ENCODE data around the gene CAB39. TPM values are rescaled to one million over a fixed set of nuclear protein-coding genes. Genes with fewer than 3 reads are reported as not detected.

Gene CAB39
- total RNA-seq, 1 donor, result 53.2 TPM

- Histone ChIP-seq H3K9me3 (ENCODE audit: low read depth, low read length) (no peaks in the 10 kb centered on the region), H2AFZ (ENCODE audit: low read length) (peak overlapping the region; percentile 73), H3K27ac (ENCODE audit: low read depth, low read length) (peak overlapping the region; percentile 87), H3K4me3 (ENCODE audit: insufficient read depth, low read length) (peak overlapping the region; percentile 97), H3K79me2 (ENCODE audit: insufficient read depth, low read length) (peaks cover 59% of the 10 kb centered on the region), H3K27me3 (ENCODE audit: insufficient read depth, low read length) (no peaks in the 10 kb centered on the region), H3K4me2 (ENCODE audit: insufficient read depth, low read length) (peak overlapping the region; percentile 73), H3K36me3 (ENCODE audit: insufficient read depth, low read length) (no peaks in the 10 kb centered on the region), H3K4me1 (ENCODE audit: insufficient read depth, low read length) (peaks cover 21% of the 10 kb centered on the region), H4K20me1 (ENCODE audit: insufficient read depth, low read length) (peaks cover 46% of the 10 kb centered on the region)
- no peak for TF ChIP-seq CTCF (IDR thresholded peaks at IDR 0.05; ENCODE audit: extremely low read depth, low read depth, low read length)
- peak; percentile 85 for DNase-seq (ENCODE audit: insufficient read length, low spot score, missing footprints)
Observed at GRCh38 chr2:230713331-230714135, 891 bp downstream of the CAB39 start.

GRCh38 chr2:230714136-230714480 lies 1.5 kb downstream of the CAB39 start:
- Histone ChIP-seq H3K4me3 (ENCODE audit: insufficient read depth, low read length) (peak overlapping the region; percentile 97), H3K36me3 (ENCODE audit: insufficient read depth, low read length) (no peaks in the 10 kb centered on the region), H3K27me3 (ENCODE audit: insufficient read depth, low read length) (no peaks in the 10 kb centered on the region), H3K4me1 (ENCODE audit: insufficient read depth, low read length) (peaks cover 24% of the 10 kb centered on the region), H3K9me3 (ENCODE audit: low read depth, low read length) (no peaks in the 10 kb centered on the region), H3K4me2 (ENCODE audit: insufficient read depth, low read length) (peak overlapping the region; percentile 73), H2AFZ (ENCODE audit: low read length) (no peak overlapping the region), H3K27ac (ENCODE audit: low read depth, low read length) (peak overlapping the region; percentile 87), H3K79me2 (ENCODE audit: insufficient read depth, low read length) (peaks cover 64% of the 10 kb centered on the region), H4K20me1 (ENCODE audit: insufficient read depth, low read length) (peaks cover 52% of the 10 kb centered on the region)
- TF ChIP-seq CTCF (IDR thresholded peaks at IDR 0.05; ENCODE audit: extremely low read depth, low read depth, low read length), result no peak
- peak; percentile 93 for DNase-seq (ENCODE audit: insufficient read length, low spot score, missing footprints)

- Histone ChIP-seq H2AFZ (ENCODE audit: low read length) (no peak overlapping the region), H3K9me3 (ENCODE audit: low read depth, low read length) (no peaks in the 10 kb centered on the region), H3K27ac (ENCODE audit: low read depth, low read length) (peak overlapping the region; percentile 36), H3K79me2 (ENCODE audit: insufficient read depth, low read length) (peaks cover 75% of the 10 kb centered on the region), H3K4me2 (ENCODE audit: insufficient read depth, low read length) (peak overlapping the region; percentile 73), H3K27me3 (ENCODE audit: insufficient read depth, low read length) (no peaks in the 10 kb centered on the region), H3K36me3 (ENCODE audit: insufficient read depth, low read length) (no peaks in the 10 kb centered on the region), H4K20me1 (ENCODE audit: insufficient read depth, low read length) (peaks cover 63% of the 10 kb centered on the region), H3K4me1 (ENCODE audit: insufficient read depth, low read length) (peaks cover 24% of the 10 kb centered on the region), H3K4me3 (ENCODE audit: insufficient read depth, low read length) (peak overlapping the region; percentile 3)
- peak; percentile 70 for DNase-seq (ENCODE audit: insufficient read length, low spot score, missing footprints)
- TF ChIP-seq CTCF (IDR thresholded peaks at IDR 0.05; ENCODE audit: extremely low read depth, low read depth, low read length), result no peak
Observed at GRCh38 chr2:230715201-230715600, 2.6 kb downstream of the CAB39 start.

- no peak overlapping the region for H3K4me3 ChIP-seq (ENCODE audit: insufficient read depth, low read length)
- peaks cover 69% of the 10 kb centered on the region for H4K20me1 ChIP-seq (ENCODE audit: insufficient read depth, low read length)
- no peaks in the 10 kb centered on the region for H3K9me3 ChIP-seq (ENCODE audit: low read depth, low read length)
- H3K4me1 ChIP-seq (ENCODE audit: insufficient read depth, low read length), result peaks cover 29% of the 10 kb centered on the region
- no peak overlapping the region for H3K27ac ChIP-seq (ENCODE audit: low read depth, low read length)
- H3K36me3 ChIP-seq (ENCODE audit: insufficient read depth, low read length), result peaks cover 4% of the 10 kb centered on the region
- DNase-seq (ENCODE audit: insufficient read length, low spot score, missing footprints), result no peak
- no peak overlapping the region for H2AFZ ChIP-seq (ENCODE audit: low read length)
- no peaks in the 10 kb centered on the region for H3K27me3 ChIP-seq (ENCODE audit: insufficient read depth, low read length)
- H3K4me2 ChIP-seq (ENCODE audit: insufficient read depth, low read length), result no peak overlapping the region
- no peak for TF ChIP-seq CTCF (IDR thresholded peaks at IDR 0.05; ENCODE audit: extremely low read depth, low read depth, low read length)
- peaks cover 89% of the 10 kb centered on the region for H3K79me2 ChIP-seq (ENCODE audit: insufficient read depth, low read length)
Observed at GRCh38 chr2:230716588-230716987, 3.9 kb downstream of the CAB39 start.

Measured in osteoblast (primary cell).